ENCODE results near the gene ZNF30. TPM values are rescaled to one million over a fixed set of nuclear protein-coding genes. Genes with fewer than 3 reads are reported as not detected.
"Not testable (repeated sequence)": the region's sequence is repeated elsewhere in the genome, so short reads cannot be mapped to it uniquely, and the experiment has no call there.

ZNF30 gene
- polyA plus RNA-seq, 1 donor = 7.4 TPM

GRCh38 chr19:34988119-34988518, 61.4 kb downstream of the ZNF30 start:
- H3K27me3 ChIP-seq (ENCODE audit: control insufficient read depth, insufficient read depth, low read length) = no peaks in the 10 kb centered on the region
- H3K36me3 ChIP-seq (ENCODE audit: control insufficient read depth, insufficient read depth, low read length) = no peaks in the 10 kb centered on the region
- no peak overlapping the region for H3K27ac ChIP-seq (ENCODE audit: low read length)
- no CpG with 5 or more reads among the region's 1 CpG for WGBS (ENCODE audit: insufficient coverage, low lambda C conversion rate)
- no peak for DNase-seq
- H3K4me1 ChIP-seq (ENCODE audit: control insufficient read depth, insufficient read depth, low read length) = peaks cover 3% of the 10 kb centered on the region
- H3K9me3 ChIP-seq (ENCODE audit: control insufficient read depth, low read depth, low read length) = no peaks in the 10 kb centered on the region
- H3K4me3 ChIP-seq (ENCODE audit: low read length) = no peak overlapping the region

DNA sequence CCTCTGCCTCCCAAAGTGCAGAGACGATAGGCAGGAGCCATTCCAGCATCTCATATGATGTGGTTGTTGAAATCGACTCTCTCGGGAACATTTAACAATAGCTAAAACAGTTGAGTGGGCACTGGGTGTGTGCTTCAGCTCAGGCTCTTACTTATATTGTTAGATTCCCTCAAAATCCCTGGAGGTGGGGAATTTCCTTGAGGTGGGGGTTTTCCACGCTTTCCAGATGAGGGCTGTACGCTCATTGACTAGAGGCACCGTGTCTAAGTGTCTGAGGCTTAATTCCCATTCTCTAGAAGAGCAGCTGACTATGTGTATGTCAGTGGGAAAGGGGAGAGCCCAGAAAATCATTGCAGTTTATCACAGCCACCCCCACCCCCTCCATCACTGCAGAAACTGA, 62.6 kb downstream of the ZNF30 start:
- no peaks in the 10 kb centered on the region for H3K36me3 ChIP-seq (ENCODE audit: control insufficient read depth, insufficient read depth, low read length)
- no peaks in the 10 kb centered on the region for H3K9me3 ChIP-seq (ENCODE audit: control insufficient read depth, low read depth, low read length)
- no peaks in the 10 kb centered on the region for H3K27me3 ChIP-seq (ENCODE audit: control insufficient read depth, insufficient read depth, low read length)
- H3K4me3 ChIP-seq (ENCODE audit: low read length) = no peak overlapping the region
- no peak overlapping the region for H3K27ac ChIP-seq (ENCODE audit: low read length)
- no peak for DNase-seq
- no CpG with 5 or more reads among the region's 6 CpGs for WGBS (ENCODE audit: insufficient coverage, low lambda C conversion rate)
- H3K4me1 ChIP-seq (ENCODE audit: control insufficient read depth, insufficient read depth, low read length) = peaks cover 3% of the 10 kb centered on the region

DNA sequence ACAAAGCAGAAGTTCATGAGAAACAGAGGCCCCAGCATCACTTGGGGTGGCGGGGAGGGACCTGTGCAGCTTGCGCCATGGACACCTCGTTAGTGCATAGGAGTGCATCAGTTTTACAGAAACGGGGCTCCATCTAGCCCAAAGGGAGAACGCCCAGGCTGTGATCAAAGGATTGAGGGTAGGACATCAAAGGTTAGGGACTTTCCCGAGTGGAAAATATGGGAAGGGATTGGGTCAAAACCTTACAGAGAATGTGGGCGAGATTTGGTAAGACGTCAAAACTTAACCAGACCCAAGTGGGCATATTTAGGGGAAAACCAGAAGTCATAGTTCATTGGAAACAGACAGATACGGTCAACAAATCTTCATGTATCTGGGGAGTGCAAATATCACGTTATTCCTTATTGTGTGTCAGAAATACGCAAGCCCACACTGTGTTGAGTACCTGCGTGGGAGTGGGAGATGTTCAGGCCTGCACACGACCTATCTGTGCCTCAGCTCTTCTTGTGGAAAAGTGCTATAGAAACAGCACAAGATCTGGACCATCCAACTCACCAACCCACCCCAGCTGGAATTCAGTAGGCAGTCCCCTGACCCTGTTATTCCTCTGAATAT, 64.0 kb downstream of the ZNF30 start:
- Histone ChIP-seq H3K4me3 (ENCODE audit: low read length) (no peak overlapping the region), H3K27me3 (ENCODE audit: control insufficient read depth, insufficient read depth, low read length) (no peaks in the 10 kb centered on the region), H3K9me3 (ENCODE audit: control insufficient read depth, low read depth, low read length) (peaks cover 4% of the 10 kb centered on the region), H3K36me3 (ENCODE audit: control insufficient read depth, insufficient read depth, low read length) (no peaks in the 10 kb centered on the region), H3K27ac (ENCODE audit: low read length) (no peak overlapping the region), H3K4me1 (ENCODE audit: control insufficient read depth, insufficient read depth, low read length) (peaks cover 10% of the 10 kb centered on the region)
- DNase-seq = no peak
- WGBS (ENCODE audit: insufficient coverage, low lambda C conversion rate) = 100% methylated on average over 4 of the region's 13 CpGs

GRCh38 chr19:34991542-34992333, 65.0 kb downstream of the ZNF30 start:
- Histone ChIP-seq H3K4me3 (ENCODE audit: low read length) (no peak overlapping the region), H3K36me3 (ENCODE audit: control insufficient read depth, insufficient read depth, low read length) (no peaks in the 10 kb centered on the region), H3K9me3 (ENCODE audit: control insufficient read depth, low read depth, low read length) (peaks cover 4% of the 10 kb centered on the region), H3K27ac (ENCODE audit: low read length) (no peak overlapping the region), H3K27me3 (ENCODE audit: control insufficient read depth, insufficient read depth, low read length) (no peaks in the 10 kb centered on the region), H3K4me1 (ENCODE audit: control insufficient read depth, insufficient read depth, low read length) (peaks cover 8% of the 10 kb centered on the region)
- WGBS (ENCODE audit: insufficient coverage, low lambda C conversion rate) = no CpG with 5 or more reads among the region's 8 CpGs
- DNase-seq = no peak

- not testable (repeated sequence) for DNase-seq
Measured at GRCh38 chr19:34992582-34992981, 65.9 kb downstream of the ZNF30 start.

GRCh38 chr19:34994286-34994642, 67.6 kb downstream of the ZNF30 start:
- no peak overlapping the region for H3K27ac ChIP-seq (ENCODE audit: low read length)
- DNase-seq = no peak
- no peak overlapping the region for H3K4me3 ChIP-seq (ENCODE audit: low read length)
- H3K36me3 ChIP-seq (ENCODE audit: control insufficient read depth, insufficient read depth, low read length) = no peaks in the 10 kb centered on the region
- WGBS (ENCODE audit: insufficient coverage, low lambda C conversion rate) = no CpG with 5 or more reads among the region's 9 CpGs
- no peaks in the 10 kb centered on the region for H3K27me3 ChIP-seq (ENCODE audit: control insufficient read depth, insufficient read depth, low read length)
- peaks cover 16% of the 10 kb centered on the region for H3K4me1 ChIP-seq (ENCODE audit: control insufficient read depth, insufficient read depth, low read length)
- H3K9me3 ChIP-seq (ENCODE audit: control insufficient read depth, low read depth, low read length) = peaks cover 4% of the 10 kb centered on the region

More at GRCh38 chr19:34992582-34992981, 65.9 kb downstream of the ZNF30 start:
- not testable (repeated sequence) for H3K27ac ChIP-seq (ENCODE audit: low read length); H3K36me3 ChIP-seq (ENCODE audit: control insufficient read depth, insufficient read depth, low read length); H3K4me1 ChIP-seq (ENCODE audit: control insufficient read depth, insufficient read depth, low read length); H3K9me3 ChIP-seq (ENCODE audit: control insufficient read depth, low read depth, low read length); H3K4me3 ChIP-seq (ENCODE audit: low read length); H3K27me3 ChIP-seq (ENCODE audit: control insufficient read depth, insufficient read depth, low read length)
- 83% methylated on average over 1 of the region's 7 CpGs for WGBS (ENCODE audit: insufficient coverage, low lambda C conversion rate)

Other genes with a start within 250 kb of the ZNF30 start
- gene SCGB2B2, start 249.7 kb upstream of the ZNF30 start, polyA plus RNA-seq = 0.64 TPM
- 58.8 TPM for gene ZNF302, start 249.2 kb upstream of the ZNF30 start, polyA plus RNA-seq
- gene ZNF181, start 192.7 kb upstream of the ZNF30 start, polyA plus RNA-seq = 26.6 TPM
- 11.1 TPM for gene ZNF599, start 153.7 kb upstream of the ZNF30 start, polyA plus RNA-seq
- 5.1 TPM for gene ZNF792, start 37.3 kb downstream of the ZNF30 start, polyA plus RNA-seq
- gene GRAMD1A, start 73.4 kb downstream of the ZNF30 start, polyA plus RNA-seq = 53.2 TPM
- gene SCN1B, start 103.6 kb downstream of the ZNF30 start, polyA plus RNA-seq = 0.96 TPM
- gene HPN, start 114.8 kb downstream of the ZNF30 start, polyA plus RNA-seq = 309 TPM
- 291 TPM for gene FXYD3, start 188.9 kb downstream of the ZNF30 start, polyA plus RNA-seq
- gene LGI4, start 208.2 kb downstream of the ZNF30 start, polyA plus RNA-seq = 9.4 TPM
- 23.2 TPM for gene FXYD1, start 211.9 kb downstream of the ZNF30 start, polyA plus RNA-seq
- gene FXYD7, start 216.4 kb downstream of the ZNF30 start, polyA plus RNA-seq = 7.6 TPM
- 53.4 TPM for gene FXYD5, start 227.8 kb downstream of the ZNF30 start, polyA plus RNA-seq